Fibroblast of lung (primary cell): ENCODE results near the gene INPPL1. TPM values are rescaled to one million over a fixed set of nuclear protein-coding genes. Genes with fewer than 3 reads are reported as not detected.
"Not testable (repeated sequence)": the region's sequence is repeated elsewhere in the genome, so short reads cannot be mapped to it uniquely, and the experiment has no call there.

ENCODE experiments used
- DNase-seq, 2 donors: peaks; one replicate each; pipeline versions ENCODE4 v3.0.0 to v3.0.0-alpha.2; 2010; ENCODE audit warnings: low read depth in 2 of 2
- H2AFZ ChIP-seq: 2 replicates; pipeline ENCODE4 v1.5.1; 2012; ENCODE audit warnings: low read length, control low read depth, inconsistent platforms
- H3K27ac ChIP-seq: 2 replicates; pipeline ENCODE4 v1.5.1; 2011; ENCODE audit warnings: low read length, control low read depth; ENCODE audit not compliant: insufficient read depth
- H3K27me3 ChIP-seq: 2 replicates; pipeline ENCODE4 v1.5.1; 2011; ENCODE audit warnings: mild to moderate bottlenecking, low read length; ENCODE audit not compliant: control insufficient read depth, insufficient read depth
- H3K36me3 ChIP-seq: 2 replicates; pipeline ENCODE4 v1.5.1; 2011; ENCODE audit warnings: low read length; ENCODE audit not compliant: control insufficient read depth, insufficient read depth
- H3K4me1 ChIP-seq: 2 replicates; pipeline ENCODE4 v1.5.1; 2011; ENCODE audit warnings: low read length; ENCODE audit not compliant: control insufficient read depth, insufficient read depth; ENCODE audit errors: extremely low read depth
- H3K4me2 ChIP-seq: 2 replicates; pipeline ENCODE4 v1.5.1; 2011; ENCODE audit warnings: low read length, control low read depth; ENCODE audit not compliant: insufficient read depth; ENCODE audit errors: extremely low read depth
- H3K4me3 ChIP-seq, 4 experiments: fragments of 200-600 bp in 1 of 4; sonication (generic) in 1 of 4; replicated peaks in 1 of 4; 2 replicates each; pipeline ENCODE4 v1.5.1; 2011 to 2016; ENCODE audit warnings: low read length in 4 of 4, low read depth in 3 of 4, mild to moderate bottlenecking in 3 of 4, control low read depth in 2 of 4, inconsistent platforms in 1 of 4, mixed read lengths in 1 of 4; ENCODE audit not compliant: insufficient read depth in 1 of 4; ENCODE audit errors: control extremely low read depth in 1 of 4
- H3K79me2 ChIP-seq: 2 replicates; pipeline ENCODE4 v1.5.1; 2012; ENCODE audit warnings: mild to moderate bottlenecking, low read length, inconsistent platforms; ENCODE audit not compliant: control insufficient read depth, insufficient read depth
- H3K9ac ChIP-seq: 2 replicates; pipeline ENCODE4 v1.5.1; 2011; ENCODE audit warnings: mild to moderate bottlenecking, low read length, control low read depth; ENCODE audit not compliant: insufficient read depth
- H3K9me3 ChIP-seq: 2 replicates; pipeline ENCODE4 v1.5.1; 2012; ENCODE audit warnings: low read depth, low read length; ENCODE audit not compliant: control insufficient read depth, insufficient read depth
- H4K20me1 ChIP-seq: 2 replicates; pipeline ENCODE4 v1.5.1; 2011; ENCODE audit warnings: low read length; ENCODE audit not compliant: control insufficient read depth, insufficient read depth; ENCODE audit errors: extremely low read depth
- EZH2 ChIP-seq: IDR thresholded peaks from 2 replicates; pipeline ENCODE4 v1.5.1; 2012; ENCODE audit warnings: low read length, control low read depth, mild to moderate bottlenecking; ENCODE audit errors: missing control alignments
- polyA plus RNA-seq, 2 donors: library from polyadenylated mRNA; depleted of rRNA in 1 of 2; stranded (reverse) in 1 of 2; unstranded in 1 of 2; fragments of >200 nt; gene quantifications; 2 replicates each; pipeline ENCODE4 v1.2.1, GENCODE V29; 2011 to 2012; ENCODE audit warnings: missing spikeins in 1 of 2
- total RNA-seq: library from RNA; depleted of rRNA; stranded (reverse); fragments of >200 nt; gene quantifications from 2 replicates; pipeline ENCODE4 v1.2.1, GENCODE V29; 2014
- TF ChIP-seq, protein P1 (sequence below), 2 donors: IDR thresholded peaks in 1 of 2; conservative IDR thresholded peaks in 1 of 2; 1 replicate in 1 of 2; 2 replicates in 1 of 2; pipeline ENCODE4 v1.5.1; 2011 to 2012; ENCODE audit warnings: low read length in 2 of 2, control low read depth in 1 of 2, inconsistent platforms in 1 of 2, low read depth in 1 of 2, mild to moderate bottlenecking in 1 of 2

INPPL1 gene
- total and polyA plus RNA-seq, 2 donors (not counting 1 experiment from before 2014, with no cell fraction given): 60.3 to 102 TPM

DNA sequence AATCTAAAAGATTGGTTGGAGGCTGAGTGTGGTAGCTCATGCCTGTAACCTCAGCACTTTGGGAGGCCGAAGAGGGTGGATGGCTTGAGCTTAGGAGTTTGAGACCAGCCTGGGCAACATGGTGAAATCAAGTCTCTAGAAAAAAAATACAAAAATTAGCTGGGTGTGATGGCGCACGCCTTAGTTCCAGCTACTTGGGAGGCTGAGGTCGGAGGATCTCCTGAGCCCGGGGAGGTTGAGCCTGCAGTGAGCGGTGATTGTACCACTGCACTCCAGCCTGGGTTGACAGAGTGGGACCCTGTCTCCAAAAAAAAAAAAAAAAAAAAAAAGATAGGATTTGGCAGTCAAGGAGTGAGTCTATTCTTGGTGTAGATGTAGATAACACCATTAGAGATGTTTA, 22.0 kb upstream of the INPPL1 start:
- no peak overlapping the region for H3K9ac ChIP-seq
- H3K27me3 ChIP-seq: no peaks in the 10 kb centered on the region
- H4K20me1 ChIP-seq: no peaks in the 10 kb centered on the region
- no peak overlapping the region for H3K27ac ChIP-seq
- H2AFZ ChIP-seq: no peak overlapping the region
- H3K4me1 ChIP-seq: no peaks in the 10 kb centered on the region
- no peak overlapping the region for H3K4me3 ChIP-seq
- no peak for DNase-seq
- no peak overlapping the region for H3K4me2 ChIP-seq
- H3K9me3 ChIP-seq: no peaks in the 10 kb centered on the region
- no peaks in the 10 kb centered on the region for H3K79me2 ChIP-seq
- TF ChIP-seq EZH2: no peak
- TF ChIP-seq, protein P1, sequence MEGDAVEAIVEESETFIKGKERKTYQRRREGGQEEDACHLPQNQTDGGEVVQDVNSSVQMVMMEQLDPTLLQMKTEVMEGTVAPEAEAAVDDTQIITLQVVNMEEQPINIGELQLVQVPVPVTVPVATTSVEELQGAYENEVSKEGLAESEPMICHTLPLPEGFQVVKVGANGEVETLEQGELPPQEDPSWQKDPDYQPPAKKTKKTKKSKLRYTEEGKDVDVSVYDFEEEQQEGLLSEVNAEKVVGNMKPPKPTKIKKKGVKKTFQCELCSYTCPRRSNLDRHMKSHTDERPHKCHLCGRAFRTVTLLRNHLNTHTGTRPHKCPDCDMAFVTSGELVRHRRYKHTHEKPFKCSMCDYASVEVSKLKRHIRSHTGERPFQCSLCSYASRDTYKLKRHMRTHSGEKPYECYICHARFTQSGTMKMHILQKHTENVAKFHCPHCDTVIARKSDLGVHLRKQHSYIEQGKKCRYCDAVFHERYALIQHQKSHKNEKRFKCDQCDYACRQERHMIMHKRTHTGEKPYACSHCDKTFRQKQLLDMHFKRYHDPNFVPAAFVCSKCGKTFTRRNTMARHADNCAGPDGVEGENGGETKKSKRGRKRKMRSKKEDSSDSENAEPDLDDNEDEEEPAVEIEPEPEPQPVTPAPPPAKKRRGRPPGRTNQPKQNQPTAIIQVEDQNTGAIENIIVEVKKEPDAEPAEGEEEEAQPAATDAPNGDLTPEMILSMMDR (conservative IDR thresholded peaks at IDR 0.05 in 1 of 2, IDR thresholded peaks at IDR 0.05 in 1 of 2; ENCODE audit: low read depth in 1 of 2, low read length in 2 of 2): no peak
- no peaks in the 10 kb centered on the region for H3K36me3 ChIP-seq

DNA sequence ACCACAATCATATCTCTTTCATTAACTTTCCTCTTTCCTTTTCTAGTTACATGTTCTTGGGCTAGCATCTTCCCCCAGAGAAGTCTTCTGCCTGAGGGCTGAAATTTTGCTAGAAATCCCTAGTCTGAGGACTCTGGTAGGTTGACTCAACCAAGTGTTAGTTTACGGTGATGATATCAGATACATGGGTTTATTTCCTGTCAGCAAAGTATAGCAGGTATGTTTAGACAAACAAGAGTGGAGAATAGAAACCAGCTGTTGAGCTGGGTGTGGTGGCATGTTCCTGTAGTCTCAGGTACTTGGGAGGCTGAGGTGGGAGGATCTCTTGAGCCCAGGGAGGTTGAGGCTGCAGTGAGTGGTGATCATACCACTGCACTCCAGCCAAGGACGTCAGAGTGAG, 21.4 kb upstream of the INPPL1 start:
- no peak overlapping the region for H3K9ac ChIP-seq
- H3K4me2 ChIP-seq: no peak overlapping the region
- no peak overlapping the region for H3K4me3 ChIP-seq
- no peaks in the 10 kb centered on the region for H3K4me1 ChIP-seq
- no peak for TF ChIP-seq EZH2
- TF ChIP-seq, protein P1 (conservative IDR thresholded peaks at IDR 0.05 in 1 of 2, IDR thresholded peaks at IDR 0.05 in 1 of 2; ENCODE audit: low read depth in 1 of 2, low read length in 2 of 2): no peak
- H3K27me3 ChIP-seq: no peaks in the 10 kb centered on the region
- no peak for DNase-seq
- H3K79me2 ChIP-seq: no peaks in the 10 kb centered on the region
- no peak overlapping the region for H2AFZ ChIP-seq
- H3K36me3 ChIP-seq: no peaks in the 10 kb centered on the region
- no peaks in the 10 kb centered on the region for H4K20me1 ChIP-seq
- no peaks in the 10 kb centered on the region for H3K9me3 ChIP-seq
- H3K27ac ChIP-seq: no peak overlapping the region

DNA sequence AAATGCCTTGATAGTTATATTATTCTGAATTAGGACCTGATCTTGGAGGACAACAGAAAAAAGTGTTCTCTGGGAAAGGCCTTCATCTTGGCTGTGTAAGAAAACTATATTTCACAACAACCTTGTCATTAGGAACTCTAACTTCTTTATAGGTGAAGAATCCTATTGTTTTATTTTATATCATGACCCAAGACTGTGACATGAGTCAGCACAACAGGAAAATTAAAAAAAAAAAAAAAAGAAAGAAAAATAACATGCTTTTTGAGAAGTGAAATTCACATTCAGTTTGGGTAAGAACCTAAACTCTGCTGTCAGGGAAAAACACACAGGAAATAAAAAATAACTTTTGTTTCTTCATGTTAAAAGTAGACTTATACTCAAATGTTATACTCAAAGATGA, 19.7 kb upstream of the INPPL1 start:
- H3K4me3 ChIP-seq: no peak overlapping the region
- no peak for TF ChIP-seq EZH2
- TF ChIP-seq, protein P1 (conservative IDR thresholded peaks at IDR 0.05 in 1 of 2, IDR thresholded peaks at IDR 0.05 in 1 of 2; ENCODE audit: low read depth in 1 of 2, low read length in 2 of 2): no peak
- H3K4me2 ChIP-seq: no peak overlapping the region
- DNase-seq: no peak
- H3K36me3 ChIP-seq: no peaks in the 10 kb centered on the region
- H3K79me2 ChIP-seq: no peaks in the 10 kb centered on the region
- no peaks in the 10 kb centered on the region for H4K20me1 ChIP-seq
- H3K4me1 ChIP-seq: no peaks in the 10 kb centered on the region
- H3K27ac ChIP-seq: no peak overlapping the region
- no peak overlapping the region for H3K9ac ChIP-seq
- H3K9me3 ChIP-seq: no peaks in the 10 kb centered on the region
- no peaks in the 10 kb centered on the region for H3K27me3 ChIP-seq
- no peak overlapping the region for H2AFZ ChIP-seq

DNA sequence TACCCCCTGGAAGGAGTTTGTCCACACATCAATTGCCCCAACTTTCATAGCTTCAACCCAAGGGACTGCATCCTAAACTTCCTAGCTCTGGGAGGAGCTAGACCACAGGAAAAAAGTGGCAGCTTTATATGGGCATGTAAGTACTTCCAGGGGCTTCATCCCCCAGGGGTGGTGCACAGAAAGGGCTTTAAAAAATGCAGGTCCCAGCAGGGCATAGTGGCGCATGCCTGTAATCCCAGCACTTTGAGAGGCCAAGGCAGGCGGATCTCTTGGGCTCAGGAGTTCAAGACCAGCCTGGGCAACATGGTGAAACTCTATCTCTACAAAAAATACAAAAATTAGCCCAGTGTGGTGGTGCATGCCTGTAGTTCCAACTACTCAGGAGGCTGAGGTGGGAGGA, 17.8 kb upstream of the INPPL1 start:
- DNase-seq, H3K27me3 ChIP-seq: not testable (repeated sequence)

More for the DNA sequence above, 17.8 kb upstream of the INPPL1 start:
- not testable (repeated sequence) for H3K9me3 ChIP-seq, H3K4me3 ChIP-seq, H3K79me2 ChIP-seq, H3K27ac ChIP-seq, H3K36me3 ChIP-seq, H3K4me2 ChIP-seq, H2AFZ ChIP-seq, H4K20me1 ChIP-seq, H3K9ac ChIP-seq, H3K4me1 ChIP-seq
